SK-N-SH (cell line): Measurements from ENCODE around the gene HIVEP2. TPM values are rescaled to one million over a fixed set of nuclear protein-coding genes. Genes with fewer than 3 reads are reported as not detected.

Experiments used
- CTCF ChIA-PET: fragments of 300-600, 350-600 bp; formaldehyde crosslinking; extraction: SDS; loops from one replicate; lab custom pipeline; 2021; lab: Yijun Ruan, JAX
- POLR2A ChIA-PET: fragments of 350-600 bp; sonication (Branson Sonifier 250); formaldehyde crosslinking; extraction: SDS; loops from one replicate; lab custom pipeline; 2020; ENCODE audit warnings: antibody characterized with exemption, inconsistent platforms; lab: Yijun Ruan, JAX
- DNase-seq: peaks from one replicate; pipeline ENCODE4 v3.0.0; 2012
- H2AFZ ChIP-seq: fragments of 200-600 bp; sonication (generic); 2 replicates; pipeline ENCODE4 v1.8.1; 2016; ENCODE audit warnings: antibody characterized with exemption, mild to moderate bottlenecking, low read depth
- H3F3A ChIP-seq: fragments of 200-600 bp; sonication (generic); replicated peaks from 2 replicates; pipeline ENCODE3; 2016; ENCODE audit warnings: antibody characterized with exemption, mild to moderate bottlenecking; ENCODE audit not compliant: insufficient read depth
- H3K27ac ChIP-seq, 2 experiments: fragments of 200-500 bp in 1 of 2; fragments of 200-600 bp in 1 of 2; sonication (Bioruptor generic) in 1 of 2; sonication (generic), shearing (Covaris generic) in 1 of 2; 2 replicates each; pipeline versions ENCODE4 v1.5.1 to v1.6.1; 2014 to 2016; ENCODE audit warnings: low read depth in 2 of 2, inconsistent platforms in 1 of 2, low read length in 1 of 2, mild to moderate bottlenecking in 1 of 2, mixed read lengths in 1 of 2
- H3K27me3 ChIP-seq: fragments of 200-600 bp; sonication (generic), shearing (Covaris generic); 2 replicates; pipeline ENCODE4 v1.6.1; 2016; ENCODE audit warnings: mixed run types; ENCODE audit not compliant: insufficient read depth
- H3K36me3 ChIP-seq, 2 experiments: fragments of 200-500 bp in 1 of 2; fragments of 200-600 bp in 1 of 2; sonication (Bioruptor generic) in 1 of 2; sonication (generic) in 1 of 2; replicated peaks in 1 of 2; 2 replicates each; pipeline versions ENCODE3 to v1.5.1; 2014 to 2016; ENCODE audit warnings: low read length in 1 of 2, mild to moderate bottlenecking in 1 of 2; ENCODE audit not compliant: insufficient read depth in 2 of 2, control insufficient read depth in 1 of 2
- H3K4me1 ChIP-seq, 2 experiments: fragments of 200-500 bp in 1 of 2; fragments of 200-600 bp in 1 of 2; sonication (Bioruptor generic) in 1 of 2; sonication (generic), shearing (Covaris generic) in 1 of 2; 2 replicates each; pipeline versions ENCODE4 v1.5.1 to v1.6.1; 2014 to 2016; ENCODE audit warnings: low read depth in 1 of 2, low read length in 1 of 2, mixed run types in 1 of 2; ENCODE audit not compliant: insufficient read depth in 2 of 2, control insufficient read depth in 1 of 2
- H3K4me2 ChIP-seq: fragments of 200-600 bp; sonication (generic), shearing (Covaris generic); 2 replicates; pipeline ENCODE4 v1.6.1; 2017; ENCODE audit warnings: mixed run types
- H3K4me3 ChIP-seq, 2 experiments: fragments of 200-500 bp in 1 of 2; fragments of 200-600 bp in 1 of 2; sonication (Bioruptor generic) in 1 of 2; sonication (generic), shearing (Covaris generic) in 1 of 2; 2 replicates each; pipeline versions ENCODE4 v1.5.1 to v1.8.1; 2014 to 2016; ENCODE audit warnings: low read depth in 2 of 2, inconsistent platforms in 1 of 2, low read length in 1 of 2, mild to moderate bottlenecking in 1 of 2, mixed read lengths in 1 of 2, moderate library complexity in 1 of 2
- H3K79me2 ChIP-seq: fragments of 200-600 bp; sonication (generic); 2 replicates; pipeline ENCODE4 v1.8.1; 2017; ENCODE audit warnings: mild to moderate bottlenecking; ENCODE audit not compliant: insufficient read depth
- H3K9ac ChIP-seq: fragments of 200-600 bp; sonication (generic); 2 replicates; pipeline ENCODE4 v1.6.1; 2017; ENCODE audit warnings: mixed run types
- H3K9me2 ChIP-seq: fragments of 200-600 bp; sonication (generic); 2 replicates; pipeline ENCODE4 v1.6.1; 2017; ENCODE audit warnings: mixed run types
- H3K9me3 ChIP-seq: fragments of 200-600 bp; sonication (generic); 2 replicates; pipeline ENCODE4 v1.6.1; 2017; ENCODE audit warnings: mixed run types, mild to moderate bottlenecking, moderate library complexity
- H4K20me1 ChIP-seq: fragments of 200-600 bp; sonication (generic); 2 replicates; pipeline ENCODE4 v1.6.1; 2017; ENCODE audit warnings: mild to moderate bottlenecking, mixed run types; ENCODE audit not compliant: insufficient read depth
- CHD2 ChIP-seq: fragments of 150-350 bp; IDR thresholded peaks from 2 replicates; pipeline ENCODE4 v1.6.1; 2018; ENCODE audit warnings: low read length; ENCODE audit not compliant: partially characterized antibody
- EP300 ChIP-seq, 2 experiments: IDR thresholded peaks; 2 replicates each; pipeline versions ENCODE4 v1.4.0 to v1.6.1; 2012; ENCODE audit warnings: borderline replicate concordance in 1 of 2, low read depth in 1 of 2, low read length in 1 of 2
- EZH2phosphoT487 ChIP-seq: fragments of 200-600 bp; sonication (generic); IDR thresholded peaks from 2 replicates; pipeline ENCODE4 v1.6.1; 2017; ENCODE audit warnings: low read depth, mixed run types, mild to moderate bottlenecking, antibody characterized with exemption, moderate library complexity, borderline replicate concordance
- FOSL2 ChIP-seq: IDR thresholded peaks from 2 replicates; pipeline ENCODE4 v1.4.0; 2012; ENCODE audit warnings: low read depth, mild to moderate bottlenecking, moderate library complexity, borderline replicate concordance
- GATA2 ChIP-seq: sonication (generic); formaldehyde crosslinking; IDR thresholded peaks from 2 replicates; pipeline ENCODE4 v1.5.0; 2020; ENCODE audit warnings: mild to moderate bottlenecking, missing genetic modification reagents
- IRF3 ChIP-seq: fragments of 150-350 bp; IDR thresholded peaks from 2 replicates; pipeline ENCODE4 v1.6.1; 2016; ENCODE audit warnings: mild to moderate bottlenecking, low read depth, low read length
- JUND ChIP-seq: IDR thresholded peaks from 2 replicates; pipeline ENCODE4 v1.4.0; 2012
- MEF2A ChIP-seq: IDR thresholded peaks from 2 replicates; pipeline ENCODE4 v1.4.0; 2012; ENCODE audit warnings: low read depth, borderline replicate concordance
- MXI1 ChIP-seq: IDR thresholded peaks from 2 replicates; pipeline ENCODE4 v1.6.1; 2012; ENCODE audit warnings: mild to moderate bottlenecking, low read depth, low read length, improper control_type of control experiment
- PBX3 ChIP-seq: IDR thresholded peaks from 2 replicates; pipeline ENCODE4; 2012
- POLR2AphosphoS5 ChIP-seq: IDR thresholded peaks from 2 replicates; pipeline ENCODE4 v1.6.1; 2012; ENCODE audit warnings: low read depth, low read length
- RAD21 ChIP-seq: IDR thresholded peaks from 2 replicates; pipeline ENCODE4 v1.6.1; 2012; ENCODE audit warnings: mild to moderate bottlenecking, low read length
- RFX5 ChIP-seq: IDR thresholded peaks from 2 replicates; pipeline ENCODE4 v1.6.1; 2012; ENCODE audit warnings: mild to moderate bottlenecking, improper control_type of control experiment, low read length
- RXRA ChIP-seq: IDR thresholded peaks from 2 replicates; pipeline ENCODE4 v1.4.0; 2012; ENCODE audit warnings: low read depth, mild to moderate bottlenecking, borderline replicate concordance
- SIN3A ChIP-seq: IDR thresholded peaks from 2 replicates; pipeline ENCODE4 v1.6.1; 2012; ENCODE audit warnings: low read depth, mild to moderate bottlenecking, low read length, moderate library complexity, borderline replicate concordance
- SMC3 ChIP-seq: IDR thresholded peaks from 2 replicates; pipeline ENCODE4 v1.6.1; 2012; ENCODE audit warnings: low read depth, low read length, improper control_type of control experiment
- TAF1 ChIP-seq: IDR thresholded peaks from 2 replicates; pipeline ENCODE4 v1.6.1; 2012; ENCODE audit warnings: low read depth, mild to moderate bottlenecking, low read length, moderate library complexity, borderline replicate concordance
- TCF12 ChIP-seq: IDR thresholded peaks from 2 replicates; pipeline ENCODE4 v1.4.0; 2012
- TEAD4 ChIP-seq: IDR thresholded peaks from 2 replicates; pipeline ENCODE4 v1.4.0; 2012; ENCODE audit warnings: mild to moderate bottlenecking, borderline replicate concordance; ENCODE audit not compliant: insufficient read depth
- YY1 ChIP-seq: IDR thresholded peaks from 2 replicates; pipeline ENCODE4 v1.4.0; 2012; ENCODE audit warnings: low read depth, mild to moderate bottlenecking
- ZBTB33 ChIP-seq: IDR thresholded peaks from 2 replicates; pipeline ENCODE4 v1.4.0; 2012; ENCODE audit warnings: low read depth, borderline replicate concordance
- WGBS: methylation state at CpG from one replicate; pipeline ENCODE4 v1.1.6; 2017; ENCODE audit warnings: low lambda C conversion rate; 5-methylcytosine and 5-hydroxymethylcytosine counted together
- polyA plus RNA-seq, 3 experiments: library from polyadenylated mRNA; depleted of rRNA; stranded (reverse); fragments of >200 nt; gene quantifications; 2 replicates each; pipeline ENCODE4 v1.2.3, GENCODE V29; 2012

The HIVEP2 gene
- polyA plus RNA-seq, 1 of the 3 experiments (the other 2 are of a cell fraction) = 2.5 TPM

DNA sequence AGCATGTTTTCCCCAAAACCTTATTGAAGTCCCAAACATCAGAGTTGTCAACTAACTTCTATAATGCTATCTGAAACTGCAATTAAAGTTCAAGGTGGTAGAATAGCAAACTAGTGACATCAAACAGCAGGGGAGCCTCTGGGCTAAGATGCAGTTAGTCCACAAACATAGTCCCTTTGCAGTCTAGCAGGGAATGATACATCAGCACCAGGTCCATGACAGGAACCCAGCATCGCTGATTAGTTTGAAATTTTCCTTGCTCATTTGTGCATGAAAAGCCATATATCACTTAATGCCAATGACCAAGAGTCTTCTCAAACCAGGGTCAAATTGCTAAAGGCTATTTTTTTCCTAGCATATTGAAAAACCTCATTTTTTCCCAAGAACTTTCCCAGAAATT lies 145.3 kb downstream of the HIVEP2 start (continued):
- TF ChIP-seq ZBTB33 (no peak), POLR2AphosphoS5 (no peak), TEAD4 (no peak), RAD21 (no peak), PBX3 (no peak), SIN3A (no peak)

- WGBS = 100% methylated on average over 1 of the region's 1 CpG
- H3K4me3 ChIP-seq = no peak overlapping the region
- CTCF ChIA-PET = no interaction called here
- no peaks in the 10 kb centered on the region for H3K9me2 ChIP-seq
- no peak overlapping the region for H2AFZ ChIP-seq
- no peak overlapping the region for H3K9ac ChIP-seq
- peaks cover 16 to 28% of the 10 kb centered on the region in 2 experiments for H3K4me1 ChIP-seq
- H3K27ac ChIP-seq = no peak overlapping the region
- H4K20me1 ChIP-seq = no peaks in the 10 kb centered on the region
- POLR2A ChIA-PET = no interaction called here
- H3K36me3 ChIP-seq = peaks cover 0 to 3% of the 10 kb centered on the region in 2 experiments
- H3K9me3 ChIP-seq = no peaks in the 10 kb centered on the region
- no peaks in the 10 kb centered on the region for H3K27me3 ChIP-seq
- peaks cover 33% of the 10 kb centered on the region for H3F3A ChIP-seq
- no peak overlapping the region for H3K4me2 ChIP-seq
- TF ChIP-seq ZBTB33 (no peak), TEAD4 (no peak), CHD2 (no peak), RAD21 (no peak), FOSL2 (no peak), EZH2phosphoT487 (no peak), IRF3 (no peak), YY1 (no peak), RXRA (no peak), SMC3 (no peak), GATA2 (CRISPR knock-in tag) (no peak), TCF12 (no peak), TAF1 (no peak), JUND (no peak), POLR2AphosphoS5 (no peak), RFX5 (no peak), MXI1 (no peak), MEF2A (no peak), EP300 (IDR thresholded peaks at IDR 0.05; ENCODE audit: borderline replicate concordance in 1 of 2, low read depth in 1 of 2, low read length in 1 of 2) (no peak)
- peaks cover 30% of the 10 kb centered on the region; the same call in 1 of the 2 replicates for H3K79me2 ChIP-seq
- DNase-seq = no peak
These were observed 147.8 kb downstream of the HIVEP2 start for GRCh38 chr6:142797159-142797558.
